Transverse colon (tissue), 3 donors: ENCODE data around the gene EYS.

Experiments
- CTCF ChIP-seq, 5 experiments: fragments of 200-600 bp in 3 of 5; fragments of 450-650 bp in 2 of 5; sonication (generic) in 3 of 5; IDR thresholded peaks; 1 replicate in 2 of 5; 2 replicates in 3 of 5; pipeline ENCODE4 v1.5.1; 2016 to 2017; ENCODE audit warnings: antibody characterized with exemption in 5 of 5, inconsistent platforms in 3 of 5, mild to moderate bottlenecking in 2 of 5, moderate library complexity in 1 of 5
- EP300 ChIP-seq: sonication (generic); formaldehyde crosslinking; IDR thresholded peaks from one replicate; pipeline ENCODE4 v1.6.1; 2017; ENCODE audit warnings: antibody characterized with exemption, low read depth
- POLR2A ChIP-seq: fragments of 450-650 bp; IDR thresholded peaks from one replicate; pipeline ENCODE4 v1.6.1; 2016; ENCODE audit warnings: antibody characterized with exemption, mild to moderate bottlenecking, moderate library complexity

- TF ChIP-seq CTCF (IDR thresholded peaks at IDR 0.05) (no peak), POLR2A (no peak), EP300 (no peak)
Measured at GRCh38 chr6:64085126-64085525, 1621.9 kb downstream of the EYS start.
